ENCODE results near the gene NR1D2. TPM values are rescaled to one million over a fixed set of nuclear protein-coding genes. Genes with fewer than 3 reads are reported as not detected.
A peak's percentile ranks its signal among the peaks of the same experiment; 100 is the strongest.

The NR1D2 gene
- total and polyA plus RNA-seq, 2 of the 13 experiments (the other 11 are each of a cell fraction or from before 2014, with no cell fraction given), result 5.3 to 8.1 TPM

- CTCF ChIA-PET (ENCODE audit: low intra/inter-chr PET ratio, low total read pairs), result no interaction called here
- no TSS peak for BruUV-seq (replicated peaks)
- H4K20me1 ChIP-seq (ENCODE audit: insufficient read depth, low read length), result no peaks in the 10 kb centered on the region
- TF ChIP-seq HOXA9 (CRISPR knock-in tag; IDR thresholded peaks at IDR 0.05; ENCODE audit: borderline replicate concordance) (no peak), NR2F1 (CRISPR knock-in tag; IDR thresholded peaks at IDR 0.05) (no peak), ISL2 (CRISPR knock-in tag; IDR thresholded peaks at IDR 0.05) (no peak), JUND (CRISPR knock-in tag; IDR thresholded peaks at IDR 0.05) (no peak), ZFP62 (CRISPR knock-in tag; IDR thresholded peaks at IDR 0.05) (no peak), MAFF (IDR thresholded peaks at IDR 0.05; ENCODE audit: low read depth, low read length) (peak; percentile 78), BATF2 (CRISPR knock-in tag; IDR thresholded peaks at IDR 0.05) (no peak), MAFK (conservative IDR thresholded peaks at IDR 0.05 in 1 of 2, IDR thresholded peaks at IDR 0.05 in 1 of 2; ENCODE audit: low read length in 2 of 2) (peak; percentile 74 to 82)
- no peak overlapping the region for H3K4me2 ChIP-seq (ENCODE audit: low read depth, low read length)
- no peak for FAIRE-seq
- in situ Hi-C loops (cut with HindIII; ENCODE audit: extremely low pct_ligation_motif_present, low pct_unique_long_range_greater_than_20kb), result no loop called here
- H3K27ac ChIP-seq (ENCODE audit: extremely low read length, insufficient read depth, low read length), result no peak overlapping the region
- no peak overlapping the region for H2AFZ ChIP-seq (ENCODE audit: low read length)
- H3K4me1 ChIP-seq (ENCODE audit: insufficient read depth, low read length), result no peaks in the 10 kb centered on the region
- no peaks in the 10 kb centered on the region for H3K9me3 ChIP-seq (ENCODE audit: low read length)
- no peak for DNase-seq (ENCODE audit: low spot score)
- no peak for ATAC-seq
- H3K79me2 ChIP-seq (ENCODE audit: insufficient read depth, low read length), result no peaks in the 10 kb centered on the region
- intact Hi-C loops (cut with micrococcal nuclease; ENCODE audit: unreplicated experiment), result no loop called here
- POLR2A ChIA-PET, result no interaction called here
- no peaks in the 10 kb centered on the region for H3K36me3 ChIP-seq (replicated peaks in 1 of 2; ENCODE audit: control insufficient read depth in 1 of 2, insufficient read depth in 2 of 2, low read length in 2 of 2)
- H3K9ac ChIP-seq (ENCODE audit: insufficient read depth, low read depth, low read length), result no peak overlapping the region
- WGBS (ENCODE audit: low lambda C conversion rate), result 40% methylated on average over 1 of the region's 1 CpG
- H3K27me3 ChIP-seq (ENCODE audit: control insufficient read depth in 1 of 2, insufficient read depth in 2 of 2, low read length in 2 of 2), result peaks cover 0 to 9% of the 10 kb centered on the region in 2 experiments; a peak in 2 of 5 replicates
- no peak overlapping the region for H3K4me3 ChIP-seq (replicated peaks in 1 of 3; ENCODE audit: insufficient read depth in 1 of 3, low read depth in 2 of 3, low read length in 3 of 3)
Observed at GRCh38 chr3:23937296-23937695, 7.8 kb upstream of the NR1D2 start.

- Histone ChIP-seq H4K20me1 (ENCODE audit: insufficient read depth, low read length) (no peaks in the 10 kb centered on the region), H3K9ac (ENCODE audit: insufficient read depth, low read depth, low read length) (no peak overlapping the region), H3K4me3 (replicated peaks in 1 of 3; ENCODE audit: insufficient read depth in 1 of 3, low read depth in 2 of 3, low read length in 3 of 3) (no peak overlapping the region), H3K9me3 (ENCODE audit: low read length) (no peaks in the 10 kb centered on the region), H3K4me1 (ENCODE audit: insufficient read depth, low read length) (peaks cover 2% of the 10 kb centered on the region; the same call in 1 of the 2 replicates), H3K27ac (ENCODE audit: extremely low read length, insufficient read depth, low read length) (no peak overlapping the region), H3K36me3 (replicated peaks in 1 of 2; ENCODE audit: control insufficient read depth in 1 of 2, insufficient read depth in 2 of 2, low read length in 2 of 2) (no peaks in the 10 kb centered on the region), H2AFZ (ENCODE audit: low read length) (no peak overlapping the region), H3K79me2 (ENCODE audit: insufficient read depth, low read length) (no peaks in the 10 kb centered on the region), H3K27me3 (ENCODE audit: control insufficient read depth in 1 of 2, insufficient read depth in 2 of 2, low read length in 2 of 2) (peaks cover 0 to 4% of the 10 kb centered on the region in 2 experiments; a peak in 2 of 5 replicates), H3K4me2 (ENCODE audit: low read depth, low read length) (no peak overlapping the region)
- CTCF ChIA-PET (ENCODE audit: low intra/inter-chr PET ratio, low total read pairs), result no interaction called here
- no peak for TF ChIP-seq FLYWCH1 (CRISPR knock-in tag; IDR thresholded peaks at IDR 0.05)
- TF ChIP-seq ZNF296 (CRISPR knock-in tag; conservative IDR thresholded peaks at IDR 0.05), result no peak
- no peak for TF ChIP-seq ZNF558 (CRISPR knock-in tag; IDR thresholded peaks at IDR 0.05; ENCODE audit: borderline replicate concordance)
- peak; percentile 21; the same call in 1 of the 2 replicates for TF ChIP-seq CEBPB (IDR thresholded peaks at IDR 0.05; ENCODE audit: borderline replicate concordance, low read depth, low read length)
- 0 out of 2 replicates have a peak, but pooled peaks have one; percentile 39 for TF ChIP-seq ZNF644 (CRISPR knock-in tag; IDR thresholded peaks at IDR 0.05; ENCODE audit: low read depth)
- TF ChIP-seq PLSCR1 (CRISPR knock-in tag; IDR thresholded peaks at IDR 0.05; ENCODE audit: borderline replicate concordance), result no peak
- TF ChIP-seq ZNF441 (CRISPR knock-in tag; IDR thresholded peaks at IDR 0.05; ENCODE audit: borderline replicate concordance), result no peak
- intact Hi-C loops (cut with micrococcal nuclease; ENCODE audit: unreplicated experiment), result no loop called here
- POLR2A ChIA-PET, result interaction anchor here (1.3 kb wide), 1 partner anchor 21 kb away, joined by 5 read pairs; the partner anchor contains the start of genes NKIRAS1 and RPL15
- DNase-seq (ENCODE audit: low spot score) (no peak), FAIRE-seq (no peak), ATAC-seq (no peak; the same call in 2 of the 3 replicates)
- BruUV-seq (replicated peaks), result no TSS peak
- in situ Hi-C loops (cut with HindIII; ENCODE audit: extremely low pct_ligation_motif_present, low pct_unique_long_range_greater_than_20kb), result no loop called here
Observed at GRCh38 chr3:23938688-23939087, 6.4 kb upstream of the NR1D2 start.

Measured in HepG2 (cell line).